GM10847 (cell line): ENCODE results near the gene SYAP1.

ENCODE experiments used
- POLR2A ChIP-seq: IDR thresholded peaks from 2 replicates; pipeline ENCODE4 v1.6.1; 2011; ENCODE audit not compliant: insufficient read length; ENCODE audit errors: extremely low read depth

SYAP1 gene

DNA sequence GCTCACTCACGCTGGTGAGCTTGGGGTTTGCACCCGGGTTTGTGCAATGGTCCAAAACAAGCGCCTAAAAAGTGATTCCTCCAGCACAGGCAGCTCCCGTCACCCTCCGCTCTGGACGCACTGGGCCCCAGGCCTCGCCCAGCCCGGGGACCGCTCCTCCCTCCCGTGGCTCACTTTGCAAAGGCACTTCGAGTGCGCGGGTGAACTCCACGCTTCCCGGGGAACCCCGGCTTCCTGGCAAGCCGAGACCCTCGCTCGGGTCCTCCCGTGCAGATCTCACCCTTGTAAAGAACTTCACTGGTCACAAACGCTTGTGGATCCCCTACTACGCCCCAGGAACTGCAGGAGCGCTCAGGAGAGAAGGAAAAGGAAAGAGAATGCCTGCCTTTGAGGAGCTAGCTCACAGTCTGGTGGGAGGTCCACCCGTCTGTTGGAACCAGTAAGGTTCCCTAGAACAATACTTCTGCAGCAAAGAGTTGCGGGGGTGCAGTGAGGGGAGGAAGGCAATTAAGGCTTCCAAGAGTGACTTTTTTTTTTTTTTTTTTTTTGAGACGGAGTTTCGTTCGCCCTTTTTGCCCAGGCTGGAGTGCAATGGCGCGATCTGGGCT, 6.8 kb upstream of the SYAP1 start, which contains the start of gene CTPS2:
Gene CTPS2 (minus strand): TSS at position 122 of the 608 bp plus-strand sequence. CDS start 9,767 bp downstream, outside the sequence.
- no peak for TF ChIP-seq POLR2A

DNA sequence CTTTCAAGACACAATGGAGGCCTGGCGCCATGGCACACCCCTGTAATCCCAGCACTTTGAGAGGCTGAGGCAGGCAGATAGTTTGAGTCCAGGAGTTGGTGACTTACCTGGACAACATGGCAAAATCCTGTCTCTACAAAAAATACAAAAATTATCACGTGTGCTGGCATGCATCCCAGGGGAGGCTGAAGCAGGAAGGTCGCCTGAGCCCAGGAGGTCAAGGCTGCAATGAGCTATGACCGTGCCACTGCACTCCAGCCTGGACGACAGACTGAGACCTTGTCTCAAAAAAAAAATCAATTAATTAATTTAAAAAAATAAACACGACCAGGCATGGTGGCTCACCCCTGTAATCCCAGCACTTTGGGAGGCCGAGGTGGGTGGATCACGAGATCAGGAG, 4.9 kb upstream of the SYAP1 start:
- no peak for TF ChIP-seq POLR2A

DNA sequence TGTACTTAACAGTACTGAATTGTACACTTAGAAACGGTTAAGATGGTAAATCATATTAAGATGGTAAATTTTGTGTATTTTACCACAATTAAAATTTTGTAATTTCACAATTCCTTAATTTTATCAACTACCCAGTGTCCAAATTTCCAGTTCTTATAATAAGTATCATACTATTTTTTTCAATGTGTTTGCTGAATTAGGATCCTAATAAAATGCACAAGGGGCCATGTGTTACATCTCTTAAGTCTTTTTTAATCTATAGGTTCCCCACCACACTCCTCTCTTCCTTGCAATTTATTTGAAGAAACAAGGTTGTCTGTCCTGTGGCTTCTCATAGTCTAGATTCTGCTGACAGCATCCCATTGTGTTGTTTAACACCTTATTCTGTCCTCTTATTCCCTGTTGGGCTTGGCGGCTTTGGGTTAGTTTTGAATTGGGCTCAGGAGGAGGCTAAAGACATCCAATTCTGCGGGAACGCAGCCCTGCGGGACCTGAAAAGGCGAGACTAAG, 533 bp upstream of the SYAP1 start:
- TF ChIP-seq POLR2A, result no peak

DNA sequence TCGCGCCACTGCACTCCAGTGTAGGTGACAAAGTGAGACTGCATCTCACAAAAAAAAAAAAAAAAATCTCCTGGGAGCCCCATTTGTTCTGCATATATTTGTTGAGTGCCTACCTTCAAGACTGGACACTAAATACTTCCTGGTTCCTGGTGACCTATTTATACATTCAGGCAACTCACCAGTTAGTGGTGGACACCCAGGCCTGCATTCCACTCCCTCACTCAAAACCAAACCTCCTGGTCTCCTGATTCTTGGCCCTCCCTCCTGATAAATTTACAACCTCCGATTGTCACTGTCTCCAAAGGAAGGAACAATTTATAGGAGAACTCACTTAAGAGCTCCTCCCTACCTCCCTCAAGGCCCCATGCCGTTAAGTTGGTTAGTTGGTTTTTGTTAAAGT, 3.1 kb downstream of the SYAP1 start:
- no peak for TF ChIP-seq POLR2A

DNA sequence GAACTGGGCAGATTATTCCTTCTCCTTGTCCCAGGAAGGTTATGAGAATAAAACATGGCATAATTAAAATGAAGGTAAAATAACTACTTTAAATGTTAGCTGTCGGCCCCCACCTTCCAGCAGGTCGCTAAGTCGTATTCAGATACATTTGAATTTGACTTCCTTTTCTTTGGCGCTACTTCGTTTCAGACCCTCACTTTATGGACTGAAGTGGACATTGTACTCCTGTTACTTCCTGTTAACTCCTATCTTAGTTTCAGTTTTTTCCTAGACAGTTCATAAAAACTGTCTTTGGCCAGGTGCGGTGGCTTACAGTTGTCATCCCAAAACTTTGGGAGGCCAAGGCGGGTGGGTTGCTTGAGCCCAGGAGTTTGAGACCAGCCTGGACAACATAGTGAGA, 5.7 kb downstream of the SYAP1 start:
- TF ChIP-seq POLR2A, result no peak

DNA sequence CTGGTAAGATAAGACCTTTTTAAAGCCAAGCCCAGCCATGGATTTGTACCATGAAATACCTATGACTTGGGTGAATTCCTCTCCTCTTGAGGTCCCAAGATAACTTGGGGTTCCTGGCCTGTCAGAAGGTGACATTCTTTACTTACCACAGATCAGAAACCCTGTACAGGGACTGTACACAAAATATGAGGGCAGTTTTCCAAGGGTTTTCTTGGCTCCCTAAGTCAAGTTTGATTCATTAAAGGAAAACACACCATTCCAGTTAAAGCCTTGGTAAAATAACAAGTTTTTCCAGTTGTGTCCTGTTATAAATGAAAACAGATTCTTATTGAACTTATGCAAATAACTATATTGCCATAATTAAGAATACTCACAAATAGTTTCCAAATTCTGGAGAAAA, 8.2 kb downstream of the SYAP1 start:
- TF ChIP-seq POLR2A, result no peak

DNA sequence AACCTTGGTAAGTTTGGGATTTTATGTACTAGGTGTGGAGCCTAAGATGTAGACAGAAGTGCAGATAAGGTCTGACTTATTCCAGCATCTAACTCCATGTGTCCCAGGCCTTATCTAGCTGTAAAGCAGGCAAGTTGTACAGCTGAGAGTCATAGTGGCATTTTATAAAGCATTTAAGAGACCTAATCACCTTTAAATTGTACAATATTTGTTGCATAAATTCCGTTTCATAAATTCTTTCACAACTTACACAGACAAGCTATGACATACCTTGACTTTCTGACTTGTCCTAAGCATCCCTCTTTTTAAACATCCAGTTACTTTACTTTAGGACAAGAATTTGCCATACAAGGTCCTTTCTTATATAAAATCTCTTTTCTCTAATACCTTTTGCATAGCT, 11.0 kb downstream of the SYAP1 start:
- TF ChIP-seq POLR2A, result no peak

DNA sequence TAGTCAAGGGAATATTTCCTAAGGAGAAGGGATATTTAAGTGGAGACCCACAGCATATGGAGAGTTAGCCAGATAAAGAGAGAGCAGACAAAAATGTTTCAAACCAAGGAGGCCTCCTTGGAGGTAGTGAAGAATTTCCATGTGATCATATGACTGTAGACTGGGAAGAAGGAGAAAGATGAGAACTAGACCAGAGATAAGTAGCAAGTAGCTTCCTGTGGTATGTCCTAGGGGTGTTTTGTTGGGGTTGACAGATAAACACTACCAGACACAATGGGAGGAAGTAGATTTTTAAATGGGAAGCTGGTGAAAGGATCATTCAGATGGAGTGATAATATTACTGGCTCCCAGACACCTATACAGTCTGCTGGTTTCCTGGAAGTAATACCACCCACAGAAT, 13.6 kb downstream of the SYAP1 start:
- no peak for TF ChIP-seq POLR2A

DNA sequence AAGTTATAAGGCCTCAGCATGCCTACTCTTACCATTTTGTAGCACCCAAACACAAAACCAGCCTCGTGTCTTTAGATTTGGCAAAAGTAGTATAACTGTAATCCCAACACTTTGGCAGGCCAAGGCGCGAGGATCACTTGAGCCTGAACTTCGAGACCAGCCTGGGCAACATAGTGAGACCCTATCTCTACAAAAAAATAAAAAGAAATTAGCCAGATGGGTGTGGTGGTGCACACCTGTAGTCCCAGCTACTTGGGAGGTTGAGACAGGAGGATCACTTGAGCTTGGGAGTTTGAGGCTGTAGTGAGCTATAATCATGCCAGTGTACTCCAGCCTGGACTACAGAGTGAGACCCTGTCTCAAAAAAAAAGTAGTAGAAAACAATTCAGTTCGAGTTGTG, 17.6 kb downstream of the SYAP1 start:
- no peak for TF ChIP-seq POLR2A

DNA sequence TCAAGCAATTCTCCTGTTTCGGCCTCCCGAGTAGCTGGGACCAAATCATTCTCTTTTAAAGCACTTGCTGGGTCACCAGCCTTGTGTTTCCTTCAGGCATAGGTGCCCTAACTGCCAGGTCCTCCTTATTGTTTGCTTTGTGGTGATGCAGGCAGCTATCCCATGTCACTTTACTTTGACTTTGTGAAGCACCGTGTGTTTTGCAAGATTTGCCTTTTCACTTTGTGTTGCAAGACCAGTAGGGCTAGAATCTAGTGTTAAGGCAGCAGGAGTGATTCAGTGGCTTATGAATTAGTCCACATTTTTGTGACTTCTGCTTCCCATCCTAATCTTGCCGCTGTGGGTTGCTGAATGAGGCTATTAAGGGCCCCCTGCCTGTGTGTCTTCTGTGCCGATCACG, 20.2 kb downstream of the SYAP1 start:
- TF ChIP-seq POLR2A, result no peak

DNA sequence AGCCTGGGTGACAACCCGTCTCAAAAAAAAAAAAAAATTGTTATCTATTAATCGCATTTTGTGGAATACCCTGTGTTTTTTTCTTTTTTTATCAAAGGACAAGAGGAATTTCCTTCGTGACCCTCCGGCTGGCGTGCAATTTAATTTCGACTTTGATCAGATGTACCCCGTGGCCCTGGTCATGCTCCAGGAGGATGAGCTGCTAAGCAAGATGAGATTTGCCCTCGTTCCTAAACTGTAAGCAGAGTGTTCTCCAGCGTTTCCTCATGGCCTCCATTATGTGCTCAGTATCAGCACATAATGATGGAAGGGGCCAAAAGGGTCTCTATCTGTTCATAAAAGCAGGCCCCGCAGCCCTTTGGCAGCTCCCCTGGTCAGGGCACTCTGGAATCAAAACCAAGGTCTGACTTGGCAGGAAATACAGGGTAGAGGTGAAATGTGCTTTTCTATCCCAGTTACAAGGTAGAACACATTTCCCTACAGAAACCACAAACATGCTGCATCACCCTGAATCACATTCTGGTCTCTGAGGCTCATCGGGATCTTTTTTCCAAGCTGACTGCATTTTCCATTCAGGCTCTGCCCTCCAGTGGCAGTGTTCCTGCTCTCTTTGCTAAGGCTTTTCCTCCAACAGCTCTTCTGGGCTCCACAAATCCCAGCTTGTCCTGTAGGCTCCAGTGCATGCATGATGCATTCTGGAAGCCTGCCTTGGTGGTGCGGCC, 24.4 kb downstream of the SYAP1 start:
- TF ChIP-seq POLR2A, result no peak

DNA sequence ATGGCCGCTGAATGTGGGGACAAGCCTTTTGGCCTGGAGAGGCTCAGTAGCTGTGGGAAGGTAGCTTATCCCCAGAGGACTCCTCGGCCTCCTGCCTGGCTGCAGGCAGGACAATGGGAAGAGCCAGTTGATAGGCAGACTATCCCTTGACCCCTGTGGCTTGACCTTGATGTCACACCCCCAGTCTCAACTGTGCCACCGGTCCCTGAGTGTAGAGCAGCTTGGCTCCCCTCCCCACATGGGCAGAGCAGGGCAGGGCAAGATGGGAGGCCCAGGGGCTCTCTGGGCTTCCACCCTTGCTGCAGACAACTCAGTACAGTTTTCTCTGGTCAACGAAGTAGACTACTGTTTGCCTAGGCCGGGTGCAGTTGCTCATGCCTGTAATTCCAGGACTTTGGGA, 25.7 kb downstream of the SYAP1 start:
- no peak for TF ChIP-seq POLR2A

DNA sequence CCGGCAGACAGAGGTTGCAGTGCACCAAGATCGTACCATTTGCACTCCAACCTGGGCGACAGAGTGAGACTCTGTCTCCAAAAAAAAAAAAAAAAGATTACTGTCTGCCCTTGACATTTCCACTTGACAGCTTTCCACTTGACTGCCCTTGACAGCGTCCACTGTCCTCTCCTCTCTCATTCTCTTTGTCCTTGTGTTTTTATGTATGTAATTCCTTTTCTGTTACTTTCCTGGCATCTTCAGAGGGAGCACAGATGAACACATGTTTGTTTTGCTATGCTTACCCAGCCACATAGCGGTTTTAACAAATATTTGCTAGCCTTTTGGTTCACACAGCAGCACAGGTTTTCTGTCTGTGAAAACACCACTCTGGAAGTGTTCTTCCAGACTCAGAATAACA, 26.2 kb downstream of the SYAP1 start:
- no peak for TF ChIP-seq POLR2A

DNA sequence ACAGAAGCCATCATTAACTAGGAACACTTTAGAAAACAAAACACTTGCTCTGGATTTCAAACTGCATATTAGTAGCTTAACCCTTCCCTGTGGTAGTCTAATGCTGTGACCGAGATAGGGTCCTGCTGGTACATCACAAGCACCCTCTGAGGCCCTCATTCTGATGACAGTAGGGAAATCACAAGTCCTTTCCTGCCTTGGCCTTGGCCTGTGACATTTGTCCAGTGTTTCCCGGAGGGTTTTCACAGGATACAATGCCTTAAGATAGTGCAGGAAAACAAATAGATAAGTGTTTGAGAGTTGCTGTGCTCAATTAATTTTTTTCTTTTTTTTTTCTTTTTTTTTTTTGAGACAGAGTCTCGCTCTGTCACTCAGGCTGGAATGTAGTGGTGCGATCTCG, 29.0 kb downstream of the SYAP1 start:
- TF ChIP-seq POLR2A, result no peak

DNA sequence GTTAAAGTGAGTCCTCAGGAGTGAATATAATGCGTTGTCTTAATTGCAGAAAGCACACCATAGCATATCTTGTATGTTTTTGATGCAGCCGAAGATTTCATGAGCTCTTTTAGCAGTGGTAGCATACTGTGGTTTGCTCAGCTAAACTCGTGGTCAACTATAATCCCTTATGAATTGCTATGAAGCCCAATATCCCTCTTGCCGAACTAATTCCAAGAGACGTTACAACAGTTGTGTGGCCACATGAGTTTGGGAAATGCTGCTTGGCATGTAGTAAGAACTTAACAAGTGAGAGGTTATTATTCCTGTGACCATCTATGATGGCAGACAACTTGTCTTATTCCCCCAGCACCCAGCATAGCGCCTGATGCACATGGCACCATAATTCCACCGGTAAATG, 30.7 kb downstream of the SYAP1 start:
- no peak for TF ChIP-seq POLR2A

DNA sequence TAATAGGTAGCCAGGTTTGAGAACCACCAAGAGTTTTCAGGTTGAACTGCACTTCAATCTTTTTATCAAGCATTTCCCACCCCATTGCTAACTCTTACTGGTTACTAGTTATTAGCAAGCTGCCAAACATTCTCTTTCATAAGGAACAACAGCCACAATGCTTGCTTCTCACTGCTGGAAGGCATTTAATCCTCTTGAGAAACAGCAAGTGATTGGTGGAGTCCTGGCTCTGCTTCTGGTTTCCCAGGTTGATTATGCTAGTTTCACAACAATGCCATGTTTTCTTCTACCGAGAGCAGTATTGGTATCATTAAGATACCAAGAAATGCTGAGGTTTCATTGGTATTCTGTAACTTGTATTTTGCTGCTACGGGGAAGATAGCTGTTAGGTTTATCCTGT, 34.6 kb downstream of the SYAP1 start:
- TF ChIP-seq POLR2A, result no peak

DNA sequence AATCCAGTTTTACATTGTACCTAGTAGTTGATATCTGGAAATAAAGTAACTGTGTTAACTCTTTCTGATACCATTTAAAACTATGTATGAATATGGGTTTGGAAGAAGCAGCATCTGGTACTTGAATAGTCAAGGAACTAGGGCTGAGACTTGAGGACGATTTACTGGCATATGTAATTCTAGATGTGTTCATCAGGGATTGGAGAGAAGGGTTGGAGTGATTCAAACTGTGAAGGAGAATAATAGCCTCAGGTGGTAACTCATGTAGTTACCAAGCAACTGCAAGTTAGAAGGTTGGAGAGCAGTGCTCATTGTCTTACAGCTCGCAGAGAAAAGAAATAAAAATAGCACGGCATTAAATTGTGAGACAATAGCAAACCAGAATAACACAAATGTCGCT, 37.3 kb downstream of the SYAP1 start:
- TF ChIP-seq POLR2A, result no peak

DNA sequence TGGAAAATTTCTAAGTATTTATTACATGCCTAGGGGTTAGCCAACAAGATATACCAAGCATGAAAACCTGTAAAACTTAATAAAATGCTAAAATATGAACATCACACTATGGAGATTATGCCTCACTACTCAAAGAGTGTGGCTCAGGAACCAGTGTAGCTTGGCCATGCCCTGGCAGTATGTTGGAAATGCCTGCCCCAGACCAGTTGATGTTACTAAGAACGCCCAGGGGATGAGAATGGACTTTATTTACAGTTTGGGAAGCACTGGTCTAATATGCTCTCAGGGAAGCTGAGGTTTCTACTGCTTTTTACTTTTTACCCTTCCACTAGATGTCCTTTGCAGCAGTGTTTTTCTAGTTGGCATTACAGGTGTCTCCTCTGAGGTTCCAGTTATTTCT, 43.2 kb downstream of the SYAP1 start:
- no peak for TF ChIP-seq POLR2A

DNA sequence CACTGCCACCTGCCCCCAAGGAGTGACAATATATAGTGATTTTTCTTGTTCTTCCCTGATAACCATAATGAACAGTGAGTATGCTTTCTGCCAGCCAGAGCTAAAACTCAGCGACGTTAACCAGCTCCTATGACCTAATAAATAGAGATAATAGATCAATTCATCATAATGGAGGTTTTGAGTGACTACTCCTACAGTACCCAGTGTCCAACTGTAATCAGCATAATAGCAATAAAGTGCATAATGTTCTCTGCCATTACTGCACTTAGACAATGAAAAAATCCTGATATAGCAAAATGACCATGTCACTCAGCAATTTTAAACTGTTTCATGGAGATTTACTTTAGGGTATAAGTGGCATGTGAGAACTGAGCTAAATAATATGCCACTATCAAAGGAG, 46.2 kb downstream of the SYAP1 start:
- no peak for TF ChIP-seq POLR2A
